Measurements from ENCODE around the gene MON1A.

MON1A gene

GRCh38 chr3:49882166-49882565 is 47.4 kb downstream of the MON1A start:
- no peak for DNase-seq

- DNase-seq, result no peak
Measured at GRCh38 chr3:49880581-49881315, 48.9 kb downstream of the MON1A start.

GRCh38 chr3:49879721-49880120 is 49.9 kb downstream of the MON1A start:
- no peak for DNase-seq

GRCh38 chr3:49878686-49879085 is 50.9 kb downstream of the MON1A start:
- no peak for DNase-seq

- DNase-seq, result no peak
Measured at GRCh38 chr3:49877716-49878115, 51.9 kb downstream of the MON1A start.

- no peak for DNase-seq
Measured at GRCh38 chr3:49876567-49876966, 53.0 kb downstream of the MON1A start.

GRCh38 chr3:49873623-49874022 is 56.0 kb downstream of the MON1A start:
- no peak for DNase-seq

GRCh38 chr3:49872801-49873281 is 56.8 kb downstream of the MON1A start:
- DNase-seq, result no peak

GRCh38 chr3:49871531-49872153 is 58.0 kb downstream of the MON1A start:
- DNase-seq, result no peak

GRCh38 chr3:49869525-49870126 is 60.0 kb downstream of the MON1A start, which contains the start of gene CAMKV:
CAMKV (minus strand) TSS chr3:49869906; CDS start chr3:49862388, 7,518 bp downstream.
- no peak for DNase-seq

- DNase-seq, result no peak
Measured at GRCh38 chr3:49868862-49869466, 60.6 kb downstream of the MON1A start.

- DNase-seq, result no peak
Measured at GRCh38 chr3:49867871-49868321, 61.7 kb downstream of the MON1A start.

- DNase-seq, result no peak
Measured at GRCh38 chr3:49867400-49867799, 62.2 kb downstream of the MON1A start.

GRCh38 chr3:49865198-49865784 is 64.3 kb downstream of the MON1A start:
- DNase-seq, result no peak

- DNase-seq, result no peak
Measured at GRCh38 chr3:49864505-49864904, 65.1 kb downstream of the MON1A start.

- no peak for DNase-seq
Measured at GRCh38 chr3:49859576-49860305, 69.9 kb downstream of the MON1A start.

Measured in effector CD8-positive, alpha-beta T cell (primary cell).